CD4-positive, alpha-beta T cell treated with Interleukin-6 at 100 ng/mL for 8 hours (primary cell): ENCODE measurements around the gene ALKBH3.

Experiments
- DNase-seq: peaks from one replicate; pipeline ENCODE4 v3.0.0-alpha.2; 2020; ENCODE audit warnings: mixed read lengths, low spot score

Gene ALKBH3

GRCh38 chr11:43941257-43941994, 60.8 kb downstream of the ALKBH3 start:
- no peak for DNase-seq

- DNase-seq, result no peak
Measured at GRCh38 chr11:43942662-43943371, 62.2 kb downstream of the ALKBH3 start.

GRCh38 chr11:43943372-43943930, 62.8 kb downstream of the ALKBH3 start:
- no peak for DNase-seq

GRCh38 chr11:43943931-43944751, 63.5 kb downstream of the ALKBH3 start:
- DNase-seq, result no peak

- DNase-seq, result peak; percentile 33
Measured at GRCh38 chr11:43944761-43945311, 64.2 kb downstream of the ALKBH3 start.

GRCh38 chr11:43947003-43947500, 66.4 kb downstream of the ALKBH3 start:
- no peak for DNase-seq

- DNase-seq, result no peak
Measured at GRCh38 chr11:43947815-43948214, 67.2 kb downstream of the ALKBH3 start.

GRCh38 chr11:43948341-43949225, 68.0 kb downstream of the ALKBH3 start:
- DNase-seq, result no peak

GRCh38 chr11:43950311-43950855, 69.8 kb downstream of the ALKBH3 start:
- no peak for DNase-seq

GRCh38 chr11:43951231-43951630, 70.6 kb downstream of the ALKBH3 start:
- DNase-seq, result no peak

GRCh38 chr11:43952020-43952400, 71.4 kb downstream of the ALKBH3 start:
- DNase-seq, result no peak

GRCh38 chr11:43952401-43953342, 72.0 kb downstream of the ALKBH3 start:
- no peak for DNase-seq

GRCh38 chr11:43953521-43953920, 72.9 kb downstream of the ALKBH3 start:
- no peak for DNase-seq

GRCh38 chr11:43954241-43954640, 73.6 kb downstream of the ALKBH3 start:
- no peak for DNase-seq

- no peak for DNase-seq
Measured at GRCh38 chr11:43955381-43956118, 74.9 kb downstream of the ALKBH3 start.

GRCh38 chr11:43957571-43957970, 76.9 kb downstream of the ALKBH3 start:
- DNase-seq, result no peak

- DNase-seq, result no peak
Measured at GRCh38 chr11:43959321-43959995, 78.8 kb downstream of the ALKBH3 start.
